Activated CD8-positive, alpha-beta memory T cell treated with anti-CD3 and anti-CD28 coated beads, Interleukin-2, amount 50 U/mL, for 4 hours (primary cell): ENCODE data around the gene DOK3.
A peak's percentile ranks its signal among the peaks of the same experiment; 100 is the strongest.

ENCODE experiments used
- DNase-seq: peaks from one replicate; pipeline ENCODE4 v3.0.0-alpha.2; 2020

The DOK3 gene

DNA sequence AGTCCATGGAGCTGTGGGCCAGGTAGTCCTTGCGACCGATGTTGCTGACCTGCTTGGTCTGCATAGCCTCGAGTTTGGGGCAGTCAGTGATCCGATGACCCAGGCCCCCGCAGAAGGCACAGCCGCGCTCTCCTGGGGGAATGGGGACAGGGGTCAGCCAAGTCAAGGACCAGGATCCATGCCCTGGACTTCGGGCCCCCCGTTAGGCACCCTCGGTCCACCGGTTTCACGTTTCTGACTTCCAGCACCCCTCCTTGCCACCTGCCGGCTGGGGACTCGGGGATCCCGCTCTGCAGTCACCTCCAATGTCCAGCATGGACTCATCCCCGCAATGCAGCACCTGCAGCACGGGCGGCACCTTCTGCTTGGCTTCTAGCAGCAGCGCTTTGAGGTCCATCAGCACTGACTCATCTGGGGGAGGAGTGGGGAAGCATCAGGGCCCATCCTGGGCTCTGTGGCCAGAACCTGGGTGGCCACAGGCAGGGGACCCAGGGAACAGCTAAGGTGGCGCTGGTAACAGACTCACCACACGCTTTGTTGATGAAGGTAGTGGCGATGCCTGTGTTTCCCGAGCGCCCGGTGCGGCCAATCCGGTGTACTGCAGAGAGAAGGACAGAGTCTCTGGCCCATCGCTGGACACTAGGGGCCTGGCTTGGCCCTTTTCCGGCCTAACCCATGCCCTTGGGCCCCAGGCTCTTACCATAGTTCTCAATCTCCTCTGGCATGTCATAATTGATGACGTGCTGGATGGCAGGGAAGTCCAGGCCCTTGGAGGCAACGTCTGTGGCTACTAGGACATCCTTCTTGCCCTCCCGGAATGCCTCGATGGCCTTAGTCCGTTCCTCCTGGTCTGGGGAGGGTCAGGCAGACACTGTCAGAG, 2.4 kb upstream of the DOK3 start:
- DNase-seq, result no peak

- DNase-seq, result no peak
Observed at GRCh38 chr5:177511181-177511580, 1.6 kb upstream of the DOK3 start.

DNA sequence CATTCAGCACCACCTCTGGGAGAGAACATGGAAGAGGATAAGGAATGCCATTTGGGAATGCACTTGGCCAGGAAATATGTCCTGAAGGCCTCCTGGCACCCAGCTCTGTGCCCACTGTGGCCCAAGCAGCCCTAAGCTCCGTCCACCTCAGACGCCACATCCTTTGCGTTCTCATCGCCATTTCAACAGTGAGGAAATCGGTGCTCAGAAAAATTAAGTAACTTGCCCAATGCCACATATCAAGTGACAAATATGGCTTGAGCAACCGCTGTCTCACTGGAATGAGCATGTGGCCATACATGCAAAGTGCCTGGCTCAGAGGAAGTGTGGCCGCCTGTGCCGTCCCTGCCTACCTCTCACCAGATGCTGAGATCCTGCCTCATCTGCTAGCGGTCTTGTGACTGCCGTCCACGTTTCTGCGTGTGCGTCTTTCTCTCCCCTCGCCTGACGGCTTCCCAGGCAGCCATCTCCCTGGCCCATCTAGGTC, 984 bp upstream of the DOK3 start:
- DNase-seq, result no peak

DNA sequence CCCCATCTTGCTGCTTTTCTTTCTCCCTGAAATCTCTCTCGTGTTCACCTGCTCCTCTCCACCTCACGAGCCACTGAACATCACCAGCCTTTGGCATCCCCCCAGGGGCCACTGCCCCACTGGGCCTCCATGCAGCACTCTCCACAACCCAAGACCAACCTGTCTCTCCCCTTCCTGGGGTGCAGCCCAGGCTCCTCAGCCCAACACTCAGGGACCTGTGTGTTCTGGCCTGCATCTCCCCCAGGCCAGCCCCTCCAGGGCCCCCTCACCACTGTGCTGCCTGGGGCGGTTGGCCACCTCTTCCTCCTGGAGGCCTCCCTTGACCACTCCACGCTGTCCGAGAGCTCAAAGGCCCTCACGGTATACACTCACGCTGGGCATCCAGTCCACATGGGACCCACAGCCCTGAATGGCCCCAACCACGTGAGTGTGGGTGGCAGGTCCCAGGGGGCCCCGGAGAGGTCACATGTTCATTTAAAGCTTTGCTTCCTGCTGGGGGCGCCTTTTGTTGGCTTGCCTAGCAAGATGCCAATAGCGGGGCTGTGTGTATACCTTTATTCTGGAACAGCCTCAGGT, 453 bp upstream of the DOK3 start:
- no peak for DNase-seq

DNA sequence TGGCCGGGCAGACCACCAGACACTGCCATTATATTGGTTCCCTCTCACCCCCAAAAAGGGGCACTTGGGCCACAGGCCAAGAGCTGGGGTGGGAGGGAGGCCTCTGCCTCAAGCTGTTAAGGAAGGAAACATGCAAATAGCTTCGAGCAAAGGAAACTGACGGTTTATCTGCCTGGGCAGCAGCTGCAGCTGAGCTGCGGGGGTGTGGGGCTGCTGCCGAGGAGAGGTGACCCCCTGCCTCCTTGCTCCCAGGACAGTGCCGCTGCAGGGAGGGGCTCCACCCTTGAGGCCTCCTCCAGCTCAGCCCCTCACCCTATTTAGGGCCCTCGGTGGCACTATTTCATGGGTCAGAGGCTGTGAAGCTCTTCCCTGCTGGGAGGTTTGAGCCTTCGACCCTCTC, 789 bp downstream of the DOK3 start:
- DNase-seq, result no peak

- DNase-seq, result no peak
Observed at GRCh38 chr5:177508221-177508611, 1.4 kb downstream of the DOK3 start.

DNA sequence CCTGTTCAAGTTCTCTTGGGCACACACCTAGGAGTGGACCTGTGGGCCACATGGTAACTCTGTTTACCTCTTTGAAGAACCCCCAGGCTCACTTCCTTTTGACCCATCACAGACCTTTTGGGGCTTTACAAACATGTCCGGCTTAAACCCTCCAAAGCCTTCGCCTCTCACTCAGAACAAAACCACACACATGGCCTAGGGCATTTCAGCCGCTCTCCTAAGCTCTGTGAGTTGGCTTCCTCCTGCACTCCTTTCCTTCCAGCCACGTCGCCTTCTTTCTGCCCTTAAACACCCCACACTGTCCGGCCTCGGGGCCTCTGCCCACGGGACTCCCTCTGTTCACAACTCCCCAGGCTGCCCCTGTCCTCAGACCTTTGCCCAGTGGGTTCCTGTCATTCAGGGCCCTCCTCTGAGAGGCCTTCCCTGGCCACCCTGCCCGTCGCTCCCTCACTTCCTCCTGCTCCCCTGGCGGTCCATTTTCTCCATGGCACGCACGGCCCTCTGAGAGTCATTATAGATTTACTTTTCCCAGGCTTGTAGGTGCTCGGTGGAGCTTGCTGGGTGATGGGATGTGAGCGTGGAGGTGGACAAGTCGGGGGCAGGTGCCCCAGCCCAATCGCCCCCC, 1.9 kb downstream of the DOK3 start:
- no peak for DNase-seq

GRCh38 chr5:177507165-177507564, 2.5 kb downstream of the DOK3 start:
- DNase-seq, result no peak

- no peak for DNase-seq
Observed at GRCh38 chr5:177505075-177505474, 4.6 kb downstream of the DOK3 start.

DNA sequence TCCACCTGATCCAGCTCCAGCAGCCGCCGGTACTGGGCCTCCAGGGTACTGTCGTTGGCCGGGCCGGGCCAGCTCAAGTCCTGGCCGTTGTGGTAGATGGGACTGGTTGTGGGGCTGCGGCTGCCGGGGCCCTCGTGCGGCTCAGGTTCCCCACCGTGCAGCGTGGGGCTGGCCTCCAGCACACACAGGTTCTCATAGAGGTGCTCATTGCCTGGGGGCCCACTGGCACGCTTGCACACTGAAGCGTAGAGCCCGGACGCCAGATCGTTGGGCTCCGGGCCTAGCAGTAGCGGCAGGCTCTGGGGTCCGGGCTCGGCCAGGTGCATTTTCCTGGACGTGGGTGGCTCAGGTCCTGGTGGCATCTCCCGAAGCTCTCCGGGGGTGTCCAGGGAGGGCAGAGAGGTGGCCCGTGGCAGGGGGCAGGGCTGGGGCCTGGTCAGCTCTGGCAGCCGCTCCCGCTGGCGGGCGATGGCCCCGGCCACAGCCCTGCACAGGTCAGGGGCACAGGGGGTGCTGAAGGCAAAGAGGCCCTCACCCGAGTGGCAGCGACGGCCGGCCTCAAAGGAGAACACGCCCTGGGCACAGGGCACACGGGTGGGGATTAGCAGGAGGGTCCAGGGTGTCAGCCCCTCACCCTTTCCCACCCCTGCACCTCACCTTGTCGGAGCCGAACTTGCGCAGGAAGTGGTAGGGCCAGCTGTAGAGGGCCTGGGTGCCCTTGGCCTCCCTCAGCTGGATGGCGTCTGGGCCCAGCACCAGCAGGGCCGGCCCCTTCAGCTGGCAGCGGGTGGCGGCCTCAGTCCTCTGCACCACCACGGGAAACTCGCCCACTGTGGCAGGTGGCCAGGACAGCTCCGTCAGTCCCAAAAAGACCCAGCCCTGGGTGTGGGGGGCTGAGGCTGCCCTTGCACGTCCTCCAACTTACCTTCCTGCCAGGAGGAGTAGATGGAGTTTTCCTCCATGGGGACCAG, 5.3 kb downstream of the DOK3 start:
- DNase-seq, result no peak

GRCh38 chr5:177503351-177504085, 6.1 kb downstream of the DOK3 start:
- no peak for DNase-seq

DNA sequence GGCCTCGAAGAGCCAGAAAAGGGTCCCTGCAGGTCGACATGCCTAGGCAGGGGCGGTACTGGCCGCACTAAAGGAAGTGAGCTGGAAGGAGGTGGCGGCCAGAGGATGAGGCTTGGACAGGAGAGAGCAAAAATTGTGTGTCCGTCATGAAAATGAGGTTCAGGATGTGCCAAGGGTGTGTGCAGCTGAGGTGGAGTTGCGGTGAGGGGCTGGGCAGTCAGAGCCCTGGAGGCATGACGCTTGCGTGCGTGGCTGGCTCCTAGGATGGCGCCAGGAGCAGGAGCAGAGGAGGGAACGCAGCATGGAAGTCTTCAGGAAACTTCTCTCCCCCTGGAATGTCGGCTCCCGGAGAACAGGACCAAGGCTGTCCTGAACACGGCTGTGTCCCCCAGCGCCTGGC, 6.7 kb downstream of the DOK3 start:
- DNase-seq, result no peak

DNA sequence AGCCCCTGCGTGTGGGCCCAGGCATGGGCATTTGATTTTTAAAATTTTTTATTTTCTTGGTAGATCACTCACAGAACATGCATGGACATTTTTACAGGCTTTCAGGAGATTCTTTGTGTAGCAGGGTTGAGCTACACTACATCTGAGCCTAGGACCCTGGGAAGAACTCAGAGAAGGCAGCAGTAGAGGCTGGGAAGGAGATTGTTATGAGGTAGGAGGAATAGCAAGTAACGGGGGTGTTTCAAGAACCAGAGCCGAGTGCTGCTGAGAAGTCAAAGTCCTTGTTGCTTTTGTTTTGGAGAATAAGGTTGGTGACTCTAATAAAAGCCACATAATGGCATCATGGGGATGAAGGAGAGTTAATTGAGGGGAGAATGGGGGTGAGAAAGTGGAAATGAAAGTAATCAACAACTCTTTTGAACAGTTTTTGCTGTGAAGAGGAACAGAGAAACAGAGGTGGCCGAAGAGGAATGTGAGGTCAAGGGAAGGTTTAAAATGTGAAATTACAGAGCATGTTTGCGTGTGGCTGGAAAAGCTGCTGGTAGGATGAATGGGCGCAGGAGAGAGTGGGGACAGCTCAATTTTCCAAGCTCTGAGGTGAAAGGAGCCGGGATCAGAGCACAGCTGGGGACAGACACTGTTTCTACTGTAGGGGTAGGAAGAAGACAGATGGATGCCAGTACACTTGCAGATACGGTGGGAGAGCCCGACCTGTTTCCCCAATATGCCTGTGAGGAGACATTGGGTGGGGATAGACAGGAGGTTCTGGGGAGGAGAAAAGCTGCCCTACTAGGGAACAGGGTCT, 7.5 kb downstream of the DOK3 start:
- DNase-seq, result no peak

GRCh38 chr5:177500685-177501522, 8.7 kb downstream of the DOK3 start:
- DNase-seq, result peak; percentile 90

- DNase-seq, result no peak
Observed at GRCh38 chr5:177499842-177500241, 9.8 kb downstream of the DOK3 start.

- DNase-seq, result no peak
Observed at GRCh38 chr5:177498013-177498787, 11.4 kb downstream of the DOK3 start.

DNA sequence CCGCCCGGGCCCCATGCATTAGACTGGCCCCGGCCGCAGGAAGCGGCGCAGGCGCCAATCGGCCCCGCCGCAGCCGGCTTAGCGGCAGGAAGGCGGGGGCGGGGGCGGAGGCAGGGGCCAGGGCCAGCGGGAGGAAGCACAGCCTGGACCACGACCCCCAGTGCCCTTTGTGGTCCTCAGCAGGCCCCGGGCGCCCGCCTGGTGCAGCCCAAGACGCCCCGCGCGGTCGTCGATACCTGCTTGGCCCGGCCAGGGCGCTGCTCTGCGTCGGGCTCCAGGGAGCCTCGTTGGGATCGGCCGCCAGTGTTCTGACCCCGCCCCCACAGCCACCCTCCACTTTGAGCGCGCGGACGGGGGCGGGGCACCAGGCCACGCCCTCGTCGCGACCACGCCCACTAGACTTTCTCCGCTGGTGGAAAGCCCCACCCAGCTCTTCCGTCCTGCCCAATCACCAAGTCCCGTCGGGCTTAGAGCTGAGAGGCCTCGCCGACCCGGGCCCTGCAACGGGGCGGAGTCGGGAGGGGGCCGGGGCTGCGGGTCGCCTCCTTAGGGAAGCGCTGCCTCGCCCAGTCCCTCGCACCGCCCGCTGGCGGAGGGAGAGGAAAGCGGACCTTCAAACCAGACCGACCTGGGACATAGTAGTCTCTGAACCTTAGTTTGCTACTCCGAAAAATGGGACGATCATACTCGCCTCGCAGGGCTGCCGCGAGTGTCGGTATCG, 12.2 kb downstream of the DOK3 start, which contains the start of gene PDLIM7:
TSS of gene PDLIM7 (minus strand) at position 313 of the 721 bp plus-strand sequence. CDS start 1,092 bp downstream, outside the sequence.
- DNase-seq, result peak; percentile 94

DNA sequence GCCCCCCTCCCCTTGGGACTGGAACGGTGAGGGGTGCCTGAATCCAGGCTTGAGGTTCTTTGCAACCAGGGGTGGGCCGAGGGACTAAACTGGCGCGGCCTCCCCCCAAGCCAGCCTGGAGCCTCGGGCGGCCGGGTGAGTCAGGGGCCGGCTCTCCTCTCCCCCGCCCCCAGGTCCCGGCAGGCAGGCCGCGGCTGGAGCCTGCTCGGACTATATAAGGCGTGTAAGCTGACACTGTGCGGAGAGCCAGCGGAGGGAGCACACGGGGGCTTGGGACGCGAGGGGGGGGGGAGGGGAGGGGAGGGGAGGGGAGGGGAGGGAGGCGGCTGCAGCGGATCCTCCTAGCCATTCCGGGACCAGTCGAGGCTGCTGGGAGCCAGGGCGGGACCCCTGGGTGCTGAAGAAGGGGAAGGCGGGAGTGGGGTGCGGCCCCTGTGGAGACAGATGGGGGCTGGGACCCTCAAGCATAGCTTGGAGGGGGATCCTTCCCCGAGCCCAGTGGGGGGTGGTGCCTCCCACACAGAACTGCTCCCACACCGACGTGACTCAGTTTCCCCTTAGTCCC, 12.8 kb downstream of the DOK3 start:
- no peak for DNase-seq
